GM18520 (cell line): ENCODE data around the gene TCOF1.

Source experiments
- ATAC-seq: cut with Tn5 transposase; IDR thresholded peaks from one replicate; pipeline ENCODE4 v1.9.1; 2021; ENCODE audit not compliant: unreplicated experiment

The TCOF1 gene, protein sequence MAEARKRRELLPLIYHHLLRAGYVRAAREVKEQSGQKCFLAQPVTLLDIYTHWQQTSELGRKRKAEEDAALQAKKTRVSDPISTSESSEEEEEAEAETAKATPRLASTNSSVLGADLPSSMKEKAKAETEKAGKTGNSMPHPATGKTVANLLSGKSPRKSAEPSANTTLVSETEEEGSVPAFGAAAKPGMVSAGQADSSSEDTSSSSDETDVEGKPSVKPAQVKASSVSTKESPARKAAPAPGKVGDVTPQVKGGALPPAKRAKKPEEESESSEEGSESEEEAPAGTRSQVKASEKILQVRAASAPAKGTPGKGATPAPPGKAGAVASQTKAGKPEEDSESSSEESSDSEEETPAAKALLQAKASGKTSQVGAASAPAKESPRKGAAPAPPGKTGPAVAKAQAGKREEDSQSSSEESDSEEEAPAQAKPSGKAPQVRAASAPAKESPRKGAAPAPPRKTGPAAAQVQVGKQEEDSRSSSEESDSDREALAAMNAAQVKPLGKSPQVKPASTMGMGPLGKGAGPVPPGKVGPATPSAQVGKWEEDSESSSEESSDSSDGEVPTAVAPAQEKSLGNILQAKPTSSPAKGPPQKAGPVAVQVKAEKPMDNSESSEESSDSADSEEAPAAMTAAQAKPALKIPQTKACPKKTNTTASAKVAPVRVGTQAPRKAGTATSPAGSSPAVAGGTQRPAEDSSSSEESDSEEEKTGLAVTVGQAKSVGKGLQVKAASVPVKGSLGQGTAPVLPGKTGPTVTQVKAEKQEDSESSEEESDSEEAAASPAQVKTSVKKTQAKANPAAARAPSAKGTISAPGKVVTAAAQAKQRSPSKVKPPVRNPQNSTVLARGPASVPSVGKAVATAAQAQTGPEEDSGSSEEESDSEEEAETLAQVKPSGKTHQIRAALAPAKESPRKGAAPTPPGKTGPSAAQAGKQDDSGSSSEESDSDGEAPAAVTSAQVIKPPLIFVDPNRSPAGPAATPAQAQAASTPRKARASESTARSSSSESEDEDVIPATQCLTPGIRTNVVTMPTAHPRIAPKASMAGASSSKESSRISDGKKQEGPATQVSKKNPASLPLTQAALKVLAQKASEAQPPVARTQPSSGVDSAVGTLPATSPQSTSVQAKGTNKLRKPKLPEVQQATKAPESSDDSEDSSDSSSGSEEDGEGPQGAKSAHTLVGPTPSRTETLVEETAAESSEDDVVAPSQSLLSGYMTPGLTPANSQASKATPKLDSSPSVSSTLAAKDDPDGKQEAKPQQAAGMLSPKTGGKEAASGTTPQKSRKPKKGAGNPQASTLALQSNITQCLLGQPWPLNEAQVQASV (N-terminal part only)

DNA sequence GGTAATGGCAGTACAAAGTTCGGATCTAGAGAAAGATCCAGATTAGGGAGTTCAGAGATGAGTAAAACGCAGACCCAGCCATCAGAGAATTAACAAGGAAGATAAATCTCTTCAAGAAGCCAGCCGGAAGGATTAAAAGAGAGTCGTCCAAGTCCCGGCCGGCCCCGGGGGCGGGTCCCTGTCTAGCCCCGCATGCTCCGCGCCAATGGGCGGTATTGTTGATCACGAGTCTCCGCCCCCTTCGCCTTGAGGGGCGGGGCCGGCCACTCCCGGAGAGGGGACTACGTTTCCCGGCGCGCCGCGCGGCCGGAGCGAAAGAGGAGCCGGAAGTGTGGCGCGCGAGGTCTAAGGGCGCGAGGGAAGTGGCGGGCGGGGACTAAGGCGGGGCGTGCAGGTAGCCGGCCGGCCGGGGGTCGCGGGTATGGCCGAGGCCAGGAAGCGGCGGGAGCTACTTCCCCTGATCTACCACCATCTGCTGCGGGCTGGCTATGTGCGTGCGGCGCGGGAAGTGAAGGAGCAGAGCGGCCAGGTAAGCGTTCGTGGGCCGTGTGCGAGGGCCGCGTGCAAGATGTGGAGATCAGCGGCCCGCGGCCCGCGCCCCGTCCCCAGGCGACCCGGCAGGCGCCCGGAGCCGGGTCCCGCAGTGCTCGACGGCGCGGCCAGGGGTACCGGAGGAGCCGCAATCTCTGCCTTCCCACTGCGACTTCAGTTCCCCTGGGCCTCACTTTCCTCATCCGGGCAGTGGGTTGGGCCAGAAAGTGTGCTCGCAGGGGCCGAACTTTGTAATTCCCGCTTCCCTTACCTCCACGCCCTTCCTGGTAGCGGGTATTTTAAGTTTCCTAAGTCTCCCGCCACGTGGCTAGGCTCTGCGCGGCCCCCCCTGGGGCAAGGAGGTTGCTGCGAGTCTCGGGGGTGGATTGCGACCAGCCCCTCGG, at the start of gene TCOF1:
TSS of gene TCOF1 (plus strand) at position 372 of the 935 bp plus-strand sequence. CDS start at position 422, 50 bp downstream.
- ATAC-seq, result peak; percentile 95

DNA sequence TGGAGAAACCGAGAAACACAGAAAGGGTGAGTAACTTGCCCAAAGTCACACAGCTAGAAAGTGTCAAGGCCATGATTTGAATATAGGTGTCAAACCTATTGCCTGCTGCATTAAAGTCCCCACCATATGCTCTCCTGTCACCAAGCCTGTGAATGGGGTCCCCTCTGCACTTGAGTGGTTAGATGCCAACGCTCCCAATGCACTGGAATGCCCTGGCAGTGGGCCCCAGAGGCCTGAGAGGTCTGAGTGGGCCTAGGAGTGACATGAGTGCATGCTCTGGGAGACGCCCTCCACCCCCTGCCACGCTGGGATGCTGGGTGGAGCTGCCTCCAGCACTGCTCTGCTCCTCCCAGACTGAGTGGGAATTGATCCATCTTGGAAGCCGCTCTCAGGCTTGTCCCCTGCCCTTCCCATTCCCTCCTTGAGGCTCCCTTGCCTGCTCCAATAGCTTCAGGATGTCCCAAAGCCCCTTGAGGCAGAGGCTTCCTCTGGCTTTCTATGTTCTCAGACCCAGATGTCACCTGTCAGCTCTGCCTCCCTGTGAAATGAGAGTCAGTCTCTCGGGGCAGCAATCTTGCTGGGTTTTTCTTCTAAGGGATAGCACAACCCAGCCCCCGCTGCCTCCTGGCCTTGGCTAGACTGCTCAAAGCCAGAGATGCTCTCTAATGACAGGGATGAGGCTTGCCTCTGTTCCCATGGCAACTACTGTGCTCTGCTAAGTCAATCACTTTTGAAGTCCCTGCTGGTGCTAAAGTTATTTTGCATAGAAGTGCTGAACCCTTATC, 48.2 kb upstream of the TCOF1 start:
- ATAC-seq, result no peak

DNA sequence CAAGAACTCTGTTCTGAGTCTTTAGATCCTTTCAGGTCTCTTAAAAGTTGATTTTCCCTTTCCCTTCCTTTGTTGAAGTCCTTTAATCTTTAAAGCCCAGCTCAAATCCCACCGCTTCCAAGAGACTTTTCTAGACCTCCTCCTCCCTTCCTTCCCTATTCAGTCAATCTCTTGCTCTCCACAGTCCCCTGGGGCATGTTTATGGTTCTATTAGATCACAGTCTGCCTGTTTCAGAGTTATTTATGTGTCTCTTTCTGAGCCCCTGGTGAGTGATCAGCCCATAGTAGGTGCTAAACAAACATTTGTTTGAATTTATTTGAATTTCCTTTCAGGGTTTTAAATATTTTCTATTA, 47.6 kb upstream of the TCOF1 start:
- no peak for ATAC-seq

DNA sequence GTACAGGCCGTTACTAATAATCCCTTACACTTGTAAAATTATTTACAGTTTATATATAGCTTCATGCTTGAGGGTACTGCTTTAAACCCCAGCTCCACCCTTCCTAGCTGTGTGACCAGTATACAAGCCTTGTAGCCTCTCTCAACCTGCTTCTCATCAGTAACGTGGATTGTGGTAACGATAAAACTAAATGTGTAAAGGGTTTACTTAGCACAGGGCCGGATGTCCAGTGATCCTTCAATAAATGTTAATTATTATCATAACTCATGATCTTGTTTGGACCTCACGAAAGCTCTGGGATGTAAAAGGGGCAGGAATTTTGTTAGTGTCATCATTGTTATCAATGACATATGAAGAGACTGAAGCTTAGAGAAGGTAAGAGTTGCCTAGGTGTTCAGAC, 47.3 kb upstream of the TCOF1 start:
- ATAC-seq, result no peak

DNA sequence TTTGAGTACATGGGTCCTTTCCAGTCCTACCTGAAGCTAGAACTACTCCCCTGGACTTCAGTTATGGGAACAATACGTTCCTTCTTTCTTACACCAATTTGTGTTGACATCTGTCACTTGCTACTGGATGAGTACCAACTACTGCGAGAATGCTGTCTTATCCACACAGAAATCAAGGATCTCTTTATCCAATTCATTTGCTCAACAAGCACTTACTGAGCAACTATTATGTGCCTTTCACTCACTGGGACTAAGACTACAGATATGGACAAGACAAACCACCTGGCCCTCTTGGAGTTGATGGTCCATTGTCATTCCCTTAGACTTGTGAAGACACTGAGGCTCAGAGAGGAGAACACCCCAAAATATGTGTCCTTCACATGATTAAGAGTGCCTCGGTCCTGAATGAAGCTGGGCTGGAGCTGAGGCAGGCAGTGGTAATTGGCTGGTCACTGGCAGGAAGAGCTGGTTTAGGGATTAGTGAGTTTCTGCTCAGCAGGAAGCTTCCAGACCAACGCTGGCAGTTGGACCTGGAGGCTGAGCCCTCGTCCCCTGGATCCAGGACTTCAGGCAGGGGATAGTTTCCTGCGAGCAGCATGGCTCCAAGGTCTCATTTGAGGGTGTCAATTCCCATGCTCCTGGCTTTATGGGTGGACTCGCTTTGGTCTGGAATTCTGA, 46.3 kb upstream of the TCOF1 start:
- ATAC-seq, result no peak

DNA sequence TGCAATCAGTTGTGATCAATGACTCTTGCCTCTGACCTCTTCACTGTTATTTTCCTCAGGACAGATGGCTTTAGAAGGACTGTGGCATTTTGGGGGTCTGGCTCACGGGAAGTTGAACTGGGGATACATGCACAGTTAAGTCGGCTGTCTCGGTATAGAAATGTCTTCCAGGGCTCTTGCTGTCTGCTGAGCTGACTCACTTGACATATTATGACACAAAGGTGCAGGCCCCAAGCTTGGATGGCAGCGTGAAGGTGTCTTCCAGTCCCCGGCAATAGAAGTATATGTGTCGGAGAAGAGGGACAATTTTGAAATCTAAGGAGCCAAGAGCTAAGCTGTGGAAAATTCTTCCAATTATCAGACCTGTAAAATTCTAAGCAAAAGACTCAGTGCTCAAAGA, 45.0 kb upstream of the TCOF1 start:
- ATAC-seq, result no peak

DNA sequence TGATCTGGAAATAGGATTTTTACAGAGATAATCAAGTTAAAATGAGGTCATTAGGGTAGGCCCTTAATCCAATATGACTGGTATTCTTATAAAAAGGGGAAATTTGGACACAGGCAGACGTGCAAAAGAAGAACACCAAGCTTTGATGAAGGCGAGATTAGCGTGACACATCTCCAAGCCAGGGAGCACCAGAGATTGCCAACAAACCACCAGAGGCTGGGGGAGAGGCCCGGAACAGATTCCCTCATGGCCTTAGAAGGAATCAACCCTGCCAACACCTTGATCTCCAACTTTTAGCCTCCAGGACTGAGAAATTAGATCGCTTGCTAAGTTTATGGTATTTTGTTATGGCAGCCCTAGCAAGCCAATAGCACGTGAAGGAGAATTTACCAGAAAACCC, 44.0 kb upstream of the TCOF1 start:
- ATAC-seq, result no peak

DNA sequence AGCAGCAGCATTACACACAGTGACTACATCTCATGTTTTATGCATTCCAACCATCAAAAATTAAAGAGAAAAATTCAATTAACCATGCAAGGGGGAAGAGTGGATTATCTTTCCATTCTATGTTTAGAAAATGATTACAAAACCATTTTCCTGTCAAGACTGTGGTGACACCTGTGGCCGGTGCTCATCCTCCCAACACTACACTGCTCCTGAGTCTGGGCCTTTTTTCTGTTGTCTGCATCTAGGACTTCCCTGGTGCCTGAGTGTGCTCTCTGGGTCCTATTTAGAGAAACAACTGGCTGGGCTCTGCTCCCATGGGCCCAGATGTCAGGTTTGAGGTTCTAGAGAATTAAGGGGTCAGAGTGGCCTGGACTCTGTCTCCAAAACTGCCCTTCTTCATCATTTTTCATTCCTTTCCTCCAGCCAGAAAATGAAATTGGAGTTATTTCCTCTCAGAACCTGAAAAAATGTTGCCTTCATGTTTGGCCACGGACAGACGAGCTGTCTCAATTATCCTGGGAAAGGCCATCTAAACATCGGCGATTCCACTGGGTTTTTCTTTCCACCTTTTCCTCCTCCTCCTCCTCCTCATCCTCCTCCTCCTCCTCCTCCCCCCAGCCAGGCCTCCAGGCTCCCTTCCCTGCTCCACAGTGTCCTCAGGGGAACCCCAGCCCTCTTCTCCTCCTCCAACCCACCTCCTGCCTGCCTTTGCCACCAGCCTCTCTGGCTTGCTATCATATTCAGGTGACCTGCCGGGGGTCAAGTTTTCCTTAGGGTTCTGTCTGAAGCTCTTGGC, 43.4 kb upstream of the TCOF1 start:
- ATAC-seq, result no peak

DNA sequence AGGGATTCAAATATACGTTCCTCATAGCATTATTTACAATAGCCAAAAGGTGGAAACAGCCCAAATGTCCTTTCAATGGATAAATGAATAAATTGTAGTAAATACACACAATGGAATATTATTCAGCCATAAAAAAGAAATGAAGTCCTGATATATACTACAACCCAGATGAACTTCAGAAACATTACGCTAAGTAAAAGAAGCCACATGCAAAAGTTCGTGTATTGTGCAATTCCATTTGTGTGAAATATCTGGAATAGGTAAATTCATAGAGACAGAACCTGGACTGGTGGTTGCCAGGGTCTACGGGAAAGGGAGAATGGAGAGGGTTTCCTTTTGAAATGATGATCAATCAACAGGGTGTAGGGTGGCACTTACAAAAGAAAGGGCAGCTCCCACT, 42.3 kb upstream of the TCOF1 start:
- ATAC-seq, result no peak

DNA sequence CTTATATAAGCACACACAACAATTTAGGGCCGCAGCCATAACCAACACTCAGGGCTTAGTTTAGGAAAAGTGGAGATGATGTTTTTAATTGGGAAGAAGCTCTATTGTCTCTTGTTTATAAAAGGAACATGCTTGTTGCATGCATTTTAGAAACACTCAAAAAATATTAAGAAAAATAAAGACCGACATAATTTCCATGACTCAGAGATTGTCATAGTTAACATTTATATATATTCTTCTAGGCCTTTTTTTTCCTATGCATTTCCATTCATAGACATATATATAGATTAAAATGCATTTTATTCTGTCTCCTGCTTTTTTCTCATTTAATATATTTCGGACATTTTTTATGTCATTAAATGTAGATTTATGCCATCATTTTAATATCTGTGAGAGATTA, 41.2 kb upstream of the TCOF1 start:
- ATAC-seq, result no peak

DNA sequence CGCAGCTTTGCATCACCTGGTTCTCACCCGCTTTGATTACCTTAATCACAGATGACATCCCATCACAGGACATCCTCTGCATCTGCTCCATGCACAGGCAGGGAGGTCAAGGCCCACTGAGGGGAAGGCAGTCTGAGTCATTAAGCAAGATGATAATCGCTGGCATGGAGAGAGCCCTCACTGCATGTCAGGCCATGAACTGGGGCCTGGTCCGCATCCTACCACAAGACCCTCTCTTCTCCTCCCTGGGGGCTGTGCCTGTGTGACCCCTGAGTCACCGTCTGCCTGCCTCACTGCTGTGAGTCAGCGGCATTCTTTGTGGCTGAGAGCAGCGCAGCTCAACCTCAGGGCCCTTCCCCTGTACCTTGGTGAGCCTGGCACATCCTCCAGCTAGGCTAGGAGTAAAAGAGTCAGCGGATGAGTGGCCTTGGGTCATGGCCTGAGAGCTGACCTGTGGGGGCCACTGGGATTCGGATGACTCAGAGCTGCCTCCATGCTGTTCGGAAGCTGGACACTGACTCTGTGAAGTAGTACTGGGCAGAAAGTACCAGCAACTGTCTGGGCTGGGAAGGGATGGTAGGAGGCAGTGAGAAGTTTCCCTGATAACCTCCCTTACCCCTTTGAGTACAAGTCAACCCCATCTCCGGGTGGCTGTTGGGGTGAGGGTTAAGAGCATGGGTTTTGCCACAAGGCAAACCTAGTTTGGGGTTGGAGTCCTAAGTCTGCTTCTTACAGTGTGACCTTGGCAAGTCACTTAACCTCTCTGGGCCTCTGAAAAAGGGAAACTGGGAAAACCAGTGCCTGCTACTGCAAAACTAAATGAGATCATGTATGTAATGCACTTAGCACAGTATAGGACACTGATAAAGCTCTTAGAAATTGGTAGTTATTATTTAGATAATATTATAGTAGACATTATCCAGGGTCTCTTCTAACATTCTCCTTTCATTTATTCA, 40.2 kb upstream of the TCOF1 start:
- no peak for ATAC-seq

DNA sequence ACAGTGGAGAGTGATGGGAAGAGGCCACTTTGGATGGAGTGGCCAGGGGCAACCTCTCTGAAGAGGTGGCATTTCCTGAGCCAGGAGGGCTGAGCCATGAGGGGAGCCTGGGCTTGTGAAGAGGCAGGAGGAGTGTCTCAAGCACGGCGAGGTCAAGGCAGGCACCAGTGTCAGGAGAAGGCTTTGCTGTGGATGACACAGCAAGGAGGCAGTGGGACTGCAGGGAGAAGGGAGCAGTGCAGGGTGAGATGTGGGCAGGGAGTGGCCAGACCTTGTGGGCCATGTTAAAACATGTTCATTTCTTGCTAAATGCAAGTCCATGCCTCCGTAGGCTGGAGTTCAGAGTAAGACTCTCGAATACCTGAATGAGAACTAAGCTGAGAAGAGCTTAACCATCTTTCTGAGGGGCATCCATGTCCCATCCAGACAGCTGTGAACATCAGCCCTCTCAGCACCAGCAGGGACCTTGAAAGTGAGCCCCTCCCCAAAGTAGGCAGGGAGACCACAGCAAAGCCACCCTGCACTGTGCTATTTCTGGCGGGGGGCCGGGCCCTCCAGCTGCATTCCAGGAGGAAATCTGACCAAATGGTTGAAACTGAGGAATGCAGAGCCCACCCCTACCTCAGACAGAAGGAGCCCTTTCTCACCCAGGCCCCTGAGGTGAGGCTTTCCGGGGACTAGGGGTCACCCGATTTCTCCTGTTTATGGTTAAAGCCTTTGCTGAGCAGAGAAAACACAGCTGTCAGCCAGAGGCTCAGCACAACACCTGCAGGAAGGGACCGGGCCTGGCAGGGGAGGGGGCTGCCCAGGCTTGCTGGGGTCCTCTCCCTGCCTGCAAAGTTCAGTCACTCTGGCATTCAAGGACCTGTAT, 38.6 kb upstream of the TCOF1 start:
- ATAC-seq, result no peak

DNA sequence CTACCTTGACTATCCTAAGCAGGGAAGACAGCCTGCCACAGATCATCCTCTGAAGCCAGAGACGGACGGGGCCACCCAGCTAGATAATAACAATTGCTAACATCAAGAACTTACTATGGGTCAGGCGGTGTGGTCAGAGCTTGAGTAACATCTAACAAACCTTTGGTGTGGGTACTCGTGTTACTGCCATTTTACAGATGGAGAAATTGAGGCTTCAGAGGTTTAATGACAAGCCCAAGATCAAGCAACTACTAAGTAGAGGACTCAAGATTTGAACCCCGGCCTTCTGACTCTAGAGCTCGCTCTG, 38.1 kb upstream of the TCOF1 start:
- no peak for ATAC-seq

DNA sequence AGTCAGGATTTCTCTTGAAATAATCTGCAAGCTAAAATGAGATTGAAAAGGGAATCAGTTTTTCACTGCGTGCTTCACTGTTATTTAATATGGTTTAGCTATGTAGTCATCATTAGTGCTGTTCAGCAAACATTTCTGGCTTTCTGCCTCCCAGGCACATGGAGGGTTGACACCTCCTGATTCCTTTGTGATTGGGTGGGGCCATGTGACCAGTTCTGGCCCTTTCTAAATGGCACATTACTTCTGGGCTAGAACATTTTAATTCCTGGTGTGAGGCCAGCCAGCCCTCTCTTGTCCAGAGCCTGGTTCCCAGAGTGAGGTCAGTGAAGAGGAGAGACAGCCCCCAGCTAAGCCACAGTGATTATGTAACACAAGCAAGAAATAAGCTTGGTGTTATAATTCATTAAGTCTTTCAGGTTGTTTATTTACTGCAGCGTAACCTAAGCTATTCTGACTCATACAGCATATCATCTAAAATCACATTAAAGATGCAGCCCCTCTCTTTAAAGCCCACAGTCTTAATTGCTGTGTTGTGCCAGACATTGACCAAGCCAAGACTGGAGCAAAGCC, 37.4 kb upstream of the TCOF1 start:
- ATAC-seq, result no peak

DNA sequence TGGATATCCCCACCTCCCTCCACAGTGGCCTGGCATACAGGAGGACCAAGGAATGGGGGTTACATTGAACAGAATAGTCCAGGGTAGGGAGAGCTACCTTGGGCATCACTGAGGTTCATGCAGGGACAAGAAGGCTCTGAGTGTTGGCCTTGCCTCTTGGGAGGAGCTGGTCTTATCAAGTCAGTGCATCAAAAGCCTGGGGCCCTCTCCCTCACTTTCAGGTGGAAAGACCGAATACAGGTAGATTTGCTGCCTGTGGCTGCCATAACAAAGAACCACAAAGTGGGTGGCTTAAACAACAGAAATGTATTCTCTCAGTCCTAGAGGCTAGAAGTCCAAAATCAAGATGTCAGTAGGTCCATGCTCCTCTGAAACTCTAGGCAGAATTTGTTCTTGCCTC, 36.3 kb upstream of the TCOF1 start:
- no peak for ATAC-seq

DNA sequence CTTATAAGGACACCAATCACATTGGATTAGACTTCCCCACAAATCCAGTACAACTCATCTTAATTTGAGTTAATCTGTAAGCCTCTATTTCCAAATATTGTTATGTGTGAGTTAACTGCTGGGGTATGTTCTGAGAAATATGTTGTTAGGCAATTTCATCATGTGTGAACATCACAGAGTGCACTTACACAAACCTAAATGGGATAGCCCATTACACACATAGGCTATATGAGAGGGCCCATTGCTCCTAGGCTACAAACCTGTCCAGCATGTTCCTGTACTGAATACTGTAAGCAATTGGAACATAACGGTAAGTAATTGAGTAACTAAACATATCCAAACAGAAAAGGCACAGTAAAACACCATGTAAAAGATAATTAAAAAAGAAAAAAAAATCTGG, 35.7 kb upstream of the TCOF1 start:
- ATAC-seq, result no peak
